Tibial nerve (tissue), 4 donors: ENCODE data around the gene SMTNL2.

Experiments used
- EP300 ChIP-seq, 2 donors: sonication (generic); formaldehyde crosslinking; IDR thresholded peaks; one replicate each; pipeline ENCODE4 v1.6.1; 2017; ENCODE audit warnings: antibody characterized with exemption in 2 of 2, mild to moderate bottlenecking in 1 of 2
- TF ChIP-seq, protein P1 (sequence below), 5 experiments: fragments of 200-600 bp in 3 of 5; fragments of 450-650 bp in 2 of 5; sonication (generic) in 3 of 5; IDR thresholded peaks; one replicate each; pipeline ENCODE4 v1.5.1; 2016 to 2019; ENCODE audit warnings: antibody characterized with exemption in 5 of 5, mild to moderate bottlenecking in 3 of 5, moderate library complexity in 2 of 5

DNA sequence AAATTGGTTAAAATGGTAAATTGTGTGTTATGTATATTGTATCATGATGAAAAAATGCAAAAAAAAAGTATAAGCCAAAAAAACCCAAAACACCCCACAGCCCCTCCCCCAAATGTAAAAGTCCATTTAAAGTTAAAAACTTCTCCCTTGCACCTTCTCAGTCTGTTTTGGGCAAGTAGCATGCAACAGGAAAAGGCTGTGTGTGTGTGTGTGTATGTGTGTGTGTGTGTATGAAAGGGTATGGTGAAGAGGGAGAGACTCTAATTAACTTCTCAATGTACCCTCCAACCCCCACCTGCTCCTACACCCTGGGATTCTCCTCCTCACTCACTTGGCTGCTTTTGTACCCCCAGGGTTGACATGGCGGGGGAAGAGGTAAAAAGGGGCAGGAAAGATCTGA is 14.7 kb upstream of the SMTNL2 start:
- no peak for TF ChIP-seq EP300 (IDR thresholded peaks at IDR 0.05)
- TF ChIP-seq, protein P1, sequence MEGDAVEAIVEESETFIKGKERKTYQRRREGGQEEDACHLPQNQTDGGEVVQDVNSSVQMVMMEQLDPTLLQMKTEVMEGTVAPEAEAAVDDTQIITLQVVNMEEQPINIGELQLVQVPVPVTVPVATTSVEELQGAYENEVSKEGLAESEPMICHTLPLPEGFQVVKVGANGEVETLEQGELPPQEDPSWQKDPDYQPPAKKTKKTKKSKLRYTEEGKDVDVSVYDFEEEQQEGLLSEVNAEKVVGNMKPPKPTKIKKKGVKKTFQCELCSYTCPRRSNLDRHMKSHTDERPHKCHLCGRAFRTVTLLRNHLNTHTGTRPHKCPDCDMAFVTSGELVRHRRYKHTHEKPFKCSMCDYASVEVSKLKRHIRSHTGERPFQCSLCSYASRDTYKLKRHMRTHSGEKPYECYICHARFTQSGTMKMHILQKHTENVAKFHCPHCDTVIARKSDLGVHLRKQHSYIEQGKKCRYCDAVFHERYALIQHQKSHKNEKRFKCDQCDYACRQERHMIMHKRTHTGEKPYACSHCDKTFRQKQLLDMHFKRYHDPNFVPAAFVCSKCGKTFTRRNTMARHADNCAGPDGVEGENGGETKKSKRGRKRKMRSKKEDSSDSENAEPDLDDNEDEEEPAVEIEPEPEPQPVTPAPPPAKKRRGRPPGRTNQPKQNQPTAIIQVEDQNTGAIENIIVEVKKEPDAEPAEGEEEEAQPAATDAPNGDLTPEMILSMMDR (IDR thresholded peaks at IDR 0.05), result no peak
